Neutrophil (primary cell): ENCODE measurements around the gene HECTD3.

Source experiments
- H3K27ac ChIP-seq: fragments of 200-600 bp; sonication (generic); 2 replicates; pipeline ENCODE4 v1.5.1; 2016; ENCODE audit warnings: mild to moderate bottlenecking, moderate library complexity
- H3K27me3 ChIP-seq: fragments of 200-600 bp; sonication (generic); 2 replicates; pipeline ENCODE4 v1.6.0; 2016; ENCODE audit warnings: mild to moderate bottlenecking
- H3K36me3 ChIP-seq: fragments of 200-600 bp; sonication (generic); 2 replicates; pipeline ENCODE4 v1.5.1; 2017
- H3K4me1 ChIP-seq, 2 experiments: fragments of 200-600 bp in 1 of 2; sonication (generic) in 1 of 2; 1 replicate in 1 of 2; 2 replicates in 1 of 2; pipeline versions ENCODE4 v1.5.1 to v1.6.1; 2013 to 2016; ENCODE audit warnings: low read depth in 1 of 2, low read length in 1 of 2, mild to moderate bottlenecking in 1 of 2, moderate library complexity in 1 of 2; ENCODE audit not compliant: control insufficient read depth in 1 of 2, insufficient read depth in 1 of 2
- H3K4me3 ChIP-seq, 2 experiments: fragments of 200-600 bp in 1 of 2; sonication (generic) in 1 of 2; 1 replicate in 1 of 2; 2 replicates in 1 of 2; pipeline ENCODE4 v1.5.1; 2013 to 2016; ENCODE audit warnings: low read depth in 1 of 2, low read length in 1 of 2, mild to moderate bottlenecking in 1 of 2, moderate library complexity in 1 of 2
- H3K9me3 ChIP-seq: fragments of 200-600 bp; sonication (generic); 2 replicates; pipeline ENCODE4 v1.5.1; 2016
- CTCF ChIP-seq: fragments of 200-600 bp; sonication (generic); IDR thresholded peaks from 2 replicates; pipeline ENCODE4 v1.5.1; 2016; ENCODE audit warnings: antibody characterized with exemption

Gene HECTD3

DNA sequence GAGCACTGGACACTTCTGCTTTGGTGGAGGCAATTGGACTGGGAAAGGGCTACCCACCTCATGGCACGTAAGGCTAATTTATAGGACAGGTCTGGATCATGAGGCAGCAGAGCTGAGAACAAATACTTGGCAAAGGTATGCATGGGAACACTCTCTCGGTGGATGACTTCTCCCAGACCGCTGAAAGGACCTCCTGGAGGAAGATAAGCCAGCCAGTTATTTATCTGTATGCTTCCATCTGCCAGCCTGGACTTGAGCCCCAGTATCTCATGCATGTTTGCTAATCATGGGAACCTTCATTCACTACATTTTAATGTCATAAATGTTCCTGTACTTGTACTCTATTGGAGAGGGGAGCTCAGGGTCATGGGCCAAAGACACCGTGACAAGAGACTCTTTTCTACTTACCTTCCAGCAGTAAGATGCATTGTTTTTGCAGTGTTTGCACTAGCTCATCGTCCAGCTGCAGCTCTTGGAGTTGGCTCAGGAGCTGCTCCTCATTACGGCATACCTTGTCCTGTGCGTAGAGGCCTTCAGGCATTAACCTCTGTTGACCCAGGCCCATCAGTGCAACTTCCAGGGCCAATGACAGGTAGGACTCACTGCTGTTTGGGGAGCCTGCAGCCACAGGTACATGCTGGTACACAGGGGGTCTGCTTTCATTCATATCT lies 24.6 kb upstream of the HECTD3 start:
- Histone ChIP-seq H3K36me3 (no peaks in the 10 kb centered on the region), H3K27ac (no peak overlapping the region), H3K4me3 (no peak overlapping the region), H3K27me3 (no peaks in the 10 kb centered on the region), H3K4me1 (no peaks in the 10 kb centered on the region), H3K9me3 (no peaks in the 10 kb centered on the region)
- TF ChIP-seq CTCF = no peak

DNA sequence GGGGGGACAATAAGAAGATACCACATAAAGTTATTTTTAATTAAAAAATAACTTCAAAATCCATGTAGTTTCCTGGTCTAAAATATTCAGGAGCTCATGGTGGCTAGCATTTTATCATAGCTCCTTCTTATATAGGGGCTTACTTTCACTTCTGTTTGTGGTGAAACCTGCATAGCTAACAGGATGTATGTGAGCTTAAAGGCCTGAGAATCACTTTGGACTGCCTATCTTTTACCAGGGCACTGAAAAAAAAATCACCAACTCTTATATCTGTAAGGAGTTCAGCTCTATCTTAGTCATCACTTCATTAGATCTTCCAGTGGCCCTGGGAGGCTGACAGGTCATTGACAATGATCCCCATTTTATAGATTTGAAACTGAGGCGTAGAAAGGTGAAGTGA lies 22.2 kb upstream of the HECTD3 start:
- no peaks in the 10 kb centered on the region for H3K36me3 ChIP-seq
- H3K27me3 ChIP-seq = no peaks in the 10 kb centered on the region
- H3K4me1 ChIP-seq = no peaks in the 10 kb centered on the region
- no peak overlapping the region for H3K27ac ChIP-seq
- no peak for TF ChIP-seq CTCF
- H3K9me3 ChIP-seq = no peaks in the 10 kb centered on the region
- no peak overlapping the region for H3K4me3 ChIP-seq

DNA sequence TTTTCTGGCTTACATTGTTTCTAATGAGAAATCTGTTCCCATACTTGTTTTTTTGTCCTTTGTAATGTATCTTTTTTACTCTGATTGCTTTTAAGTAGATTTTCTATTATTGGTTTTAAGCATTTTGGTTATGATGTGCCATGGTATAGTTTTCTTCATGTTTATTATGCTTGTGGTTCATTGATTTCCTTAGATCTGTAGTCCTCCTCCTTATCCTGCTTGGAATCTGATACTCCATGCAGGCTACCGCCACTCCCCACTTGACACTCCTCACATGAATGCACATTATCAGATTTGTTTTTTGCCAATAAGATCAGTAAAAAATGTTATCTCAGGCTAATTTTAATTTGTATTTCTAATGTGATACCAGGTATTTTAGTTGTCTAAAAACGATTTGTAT lies 21.7 kb upstream of the HECTD3 start:
- Histone ChIP-seq H3K27me3 (no peaks in the 10 kb centered on the region), H3K36me3 (no peaks in the 10 kb centered on the region), H3K27ac (no peak overlapping the region), H3K4me3 (no peak overlapping the region), H3K9me3 (no peaks in the 10 kb centered on the region), H3K4me1 (no peaks in the 10 kb centered on the region)
- TF ChIP-seq CTCF = no peak

DNA sequence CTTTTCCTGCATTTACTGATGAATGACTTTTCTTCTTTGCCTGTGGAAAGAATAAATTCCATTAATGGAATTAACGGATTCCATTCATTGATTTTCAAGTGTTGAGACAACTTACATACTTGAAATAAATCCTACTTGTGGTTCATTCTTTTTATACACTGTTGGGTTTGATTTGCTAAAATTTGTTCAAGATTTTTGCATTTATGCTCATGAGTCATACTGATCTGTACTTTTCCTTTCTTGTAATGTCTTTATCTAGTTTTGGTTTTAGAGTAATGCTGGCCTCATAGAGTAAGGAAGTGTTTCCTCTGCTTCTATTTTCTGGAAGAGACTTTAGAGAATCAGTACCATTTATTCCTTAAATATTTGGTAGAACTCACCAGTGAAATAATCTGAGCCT lies 15.3 kb upstream of the HECTD3 start:
- no peak for TF ChIP-seq CTCF
- Histone ChIP-seq H3K9me3 (no peaks in the 10 kb centered on the region), H3K36me3 (no peaks in the 10 kb centered on the region), H3K4me1 (no peaks in the 10 kb centered on the region), H3K4me3 (no peak overlapping the region), H3K27ac (no peak overlapping the region), H3K27me3 (no peaks in the 10 kb centered on the region)

- no peaks in the 10 kb centered on the region for H3K36me3 ChIP-seq
- no peak overlapping the region for H3K27ac ChIP-seq
- no peaks in the 10 kb centered on the region for H3K4me1 ChIP-seq
- no peak overlapping the region for H3K4me3 ChIP-seq
- H3K27me3 ChIP-seq = no peaks in the 10 kb centered on the region
- TF ChIP-seq CTCF = no peak
- H3K9me3 ChIP-seq = no peaks in the 10 kb centered on the region
These were observed 12.5 kb upstream of the HECTD3 start for GRCh38 chr1:45023663-45024062.
